Measurements from ENCODE around the gene ZNF414.

GRCh38 chr19:8481201-8481600, 32.8 kb downstream of the ZNF414 start:
- TF ChIP-seq, protein P1, sequence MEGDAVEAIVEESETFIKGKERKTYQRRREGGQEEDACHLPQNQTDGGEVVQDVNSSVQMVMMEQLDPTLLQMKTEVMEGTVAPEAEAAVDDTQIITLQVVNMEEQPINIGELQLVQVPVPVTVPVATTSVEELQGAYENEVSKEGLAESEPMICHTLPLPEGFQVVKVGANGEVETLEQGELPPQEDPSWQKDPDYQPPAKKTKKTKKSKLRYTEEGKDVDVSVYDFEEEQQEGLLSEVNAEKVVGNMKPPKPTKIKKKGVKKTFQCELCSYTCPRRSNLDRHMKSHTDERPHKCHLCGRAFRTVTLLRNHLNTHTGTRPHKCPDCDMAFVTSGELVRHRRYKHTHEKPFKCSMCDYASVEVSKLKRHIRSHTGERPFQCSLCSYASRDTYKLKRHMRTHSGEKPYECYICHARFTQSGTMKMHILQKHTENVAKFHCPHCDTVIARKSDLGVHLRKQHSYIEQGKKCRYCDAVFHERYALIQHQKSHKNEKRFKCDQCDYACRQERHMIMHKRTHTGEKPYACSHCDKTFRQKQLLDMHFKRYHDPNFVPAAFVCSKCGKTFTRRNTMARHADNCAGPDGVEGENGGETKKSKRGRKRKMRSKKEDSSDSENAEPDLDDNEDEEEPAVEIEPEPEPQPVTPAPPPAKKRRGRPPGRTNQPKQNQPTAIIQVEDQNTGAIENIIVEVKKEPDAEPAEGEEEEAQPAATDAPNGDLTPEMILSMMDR (IDR thresholded peaks at IDR 0.05): no peak
- no peak for TF ChIP-seq POLR2A (IDR thresholded peaks at IDR 0.05)
